Neuronal stem cell (in vitro differentiated cells): ENCODE results near the gene SYK.

Experiments
- DNase-seq: peaks from one replicate; pipeline ENCODE4 v3.0.0-alpha.2; 2013; ENCODE audit warnings: low spot score
- H2AFZ ChIP-seq: one replicate; pipeline ENCODE4 v1.6.1; 2013; ENCODE audit warnings: mild to moderate bottlenecking, low read length, inconsistent platforms
- H2AK5ac ChIP-seq: 2 replicates; pipeline ENCODE4 v1.6.1; 2013; ENCODE audit warnings: low read depth, mild to moderate bottlenecking, inconsistent platforms, low read length, moderate library complexity, mixed read lengths
- H2BK120ac ChIP-seq: 2 replicates; pipeline ENCODE4 v1.6.1; 2013; ENCODE audit warnings: low read depth, mild to moderate bottlenecking, inconsistent platforms, low read length, moderate library complexity, mixed read lengths
- H2BK12ac ChIP-seq: one replicate; pipeline ENCODE4 v1.6.1; 2013; ENCODE audit warnings: low read length, inconsistent platforms
- H2BK15ac ChIP-seq: 2 replicates; pipeline ENCODE4 v1.6.1; 2013; ENCODE audit warnings: mild to moderate bottlenecking, low read length, inconsistent platforms, mixed read lengths
- H2BK5ac ChIP-seq: one replicate; pipeline ENCODE4 v1.6.1; 2013; ENCODE audit warnings: inconsistent platforms, mild to moderate bottlenecking, low read length, moderate library complexity
- H3K14ac ChIP-seq: one replicate; pipeline ENCODE4 v1.6.1; 2013; ENCODE audit warnings: low read length, inconsistent platforms
- H3K18ac ChIP-seq: 2 replicates; pipeline ENCODE4 v1.6.1; 2013; ENCODE audit warnings: low read length, inconsistent platforms
- H3K23ac ChIP-seq: 2 replicates; pipeline ENCODE4 v1.6.1; 2013; ENCODE audit warnings: low read depth, mild to moderate bottlenecking, mixed read lengths, low read length, inconsistent platforms; ENCODE audit not compliant: poor library complexity
- H3K27ac ChIP-seq: replicated peaks from 3 replicates; pipeline ENCODE4 v1.5.1; 2013; ENCODE audit warnings: low read length, inconsistent platforms
- H3K27me3 ChIP-seq, 3 experiments: 2 replicates each; pipeline ENCODE4 v1.6.1; 2013; ENCODE audit warnings: low read length in 3 of 3, mild to moderate bottlenecking in 2 of 3, inconsistent platforms in 1 of 3, low read depth in 1 of 3, mixed read lengths in 1 of 3, moderate library complexity in 1 of 3; ENCODE audit not compliant: control insufficient read depth in 3 of 3, insufficient read depth in 3 of 3
- H3K36me3 ChIP-seq, 2 donors: replicated peaks in 1 of 2; 2 replicates each; pipeline ENCODE4 v1.6.1; 2013; ENCODE audit warnings: low read length in 2 of 2; ENCODE audit not compliant: control insufficient read depth in 2 of 2, insufficient read depth in 2 of 2
- H3K4ac ChIP-seq: 2 replicates; pipeline ENCODE4 v1.6.1; 2013; ENCODE audit warnings: inconsistent platforms, mild to moderate bottlenecking, low read length, moderate library complexity
- H3K4me1 ChIP-seq, 2 donors: 1 replicate in 1 of 2; 2 replicates in 1 of 2; pipeline ENCODE4 v1.6.1; 2013; ENCODE audit warnings: low read length in 2 of 2, low read depth in 1 of 2; ENCODE audit not compliant: control insufficient read depth in 2 of 2, insufficient read depth in 1 of 2
- H3K4me2 ChIP-seq: one replicate; pipeline ENCODE4 v1.6.1; 2013; ENCODE audit warnings: mild to moderate bottlenecking, low read length, inconsistent platforms; ENCODE audit not compliant: insufficient read depth, poor library complexity, severe bottlenecking
- H3K4me3 ChIP-seq, 2 donors: 2 replicates each; pipeline ENCODE4 v1.5.1; 2013; ENCODE audit warnings: low read length in 2 of 2, mild to moderate bottlenecking in 2 of 2, inconsistent platforms in 1 of 2, moderate library complexity in 1 of 2
- H3K79me1 ChIP-seq: one replicate; pipeline ENCODE4 v1.6.1; 2013; ENCODE audit warnings: low read depth, mild to moderate bottlenecking, inconsistent platforms, low read length, moderate library complexity
- H3K9ac ChIP-seq: one replicate; pipeline ENCODE4 v1.6.1; 2013; ENCODE audit warnings: mild to moderate bottlenecking, low read depth, low read length, inconsistent platforms; ENCODE audit not compliant: poor library complexity
- H3K9me3 ChIP-seq, 2 donors: replicated peaks in 1 of 2; 2 replicates each; pipeline versions ENCODE3 to v1.6.1; 2013; ENCODE audit warnings: low read length in 2 of 2, mild to moderate bottlenecking in 2 of 2, inconsistent platforms in 1 of 2, low read depth in 1 of 2, mixed read lengths in 1 of 2, moderate library complexity in 1 of 2; ENCODE audit not compliant: control insufficient read depth in 2 of 2, insufficient read depth in 1 of 2
- H4K8ac ChIP-seq: one replicate; pipeline ENCODE4 v1.6.1; 2013; ENCODE audit warnings: low read depth, mild to moderate bottlenecking, inconsistent platforms, low read length, moderate library complexity
- H4K91ac ChIP-seq: one replicate; pipeline ENCODE4 v1.6.1; 2013; ENCODE audit warnings: low read length, low read depth, mild to moderate bottlenecking, inconsistent platforms; ENCODE audit not compliant: poor library complexity
- WGBS, 2 donors: extraction: QIAGEN DNeasy Blood & Tissue Kit; methylation state at CpG; one replicate each; pipeline ENCODE4 v1.1.7; 2013; ENCODE audit warnings: missing lambda C conversion rate in 2 of 2, mixed read lengths in 1 of 2; ENCODE audit not compliant: insufficient read length in 2 of 2, insufficient replicate concordance in 1 of 2; ENCODE audit errors: extremely low coverage in 2 of 2; 5-methylcytosine and 5-hydroxymethylcytosine counted together

SYK gene

GRCh38 chr9:90843525-90843924, 41.9 kb downstream of the SYK start:
- peaks cover 0 to 4% of the 10 kb centered on the region in 2 donors for H3K36me3 ChIP-seq
- H3K9me3 ChIP-seq: peaks cover 0 to 15% of the 10 kb centered on the region in 2 donors
- no peak overlapping the region for H3K27ac ChIP-seq
- H3K18ac ChIP-seq: peak overlapping the region; percentile 58
- no peak overlapping the region for H2BK15ac ChIP-seq
- no peak overlapping the region for H4K91ac ChIP-seq
- peaks cover 3% of the 10 kb centered on the region for H3K79me1 ChIP-seq
- no peak for DNase-seq
- H2BK5ac ChIP-seq: no peak overlapping the region
- no peak overlapping the region for H2BK120ac ChIP-seq
- H2AFZ ChIP-seq: no peak overlapping the region
- H3K27me3 ChIP-seq: peaks cover 0 to 16% (median 2%) of the 10 kb centered on the region in 3 experiments
- no peak overlapping the region for H3K9ac ChIP-seq
- no peak overlapping the region for H3K4ac ChIP-seq
- H3K4me1 ChIP-seq: peaks cover 0 to 8% of the 10 kb centered on the region in 2 donors
- no peak overlapping the region for H4K8ac ChIP-seq
- WGBS, 2 donors: no CpG with 5 or more reads among the region's 6 CpGs
- H3K23ac ChIP-seq: no peak overlapping the region
- H2AK5ac ChIP-seq: peak overlapping the region; percentile 61
- no peak overlapping the region for H2BK12ac ChIP-seq
- H3K4me3 ChIP-seq: no peak overlapping the region
- H3K4me2 ChIP-seq: no peak overlapping the region
- no peak overlapping the region for H3K14ac ChIP-seq

- Histone ChIP-seq H2BK5ac (no peak overlapping the region), H4K91ac (no peak overlapping the region), H2BK12ac (no peak overlapping the region), H3K27ac (no peak overlapping the region), H3K4me1 (peaks cover 0 to 8% of the 10 kb centered on the region in 2 donors), H3K18ac (peak overlapping the region; percentile 58), H2AK5ac (peak overlapping the region; percentile 61), H2AFZ (no peak overlapping the region), H3K4me2 (no peak overlapping the region), H3K4me3 (no peak overlapping the region), H2BK15ac (no peak overlapping the region), H4K8ac (no peak overlapping the region), H3K27me3 (peaks cover 0 to 16% (median 2%) of the 10 kb centered on the region in 3 experiments), H2BK120ac (no peak overlapping the region), H3K79me1 (peaks cover 3% of the 10 kb centered on the region), H3K9ac (no peak overlapping the region), H3K36me3 (peaks cover 0 to 4% of the 10 kb centered on the region in 2 donors), H3K9me3 (peaks cover 0 to 15% of the 10 kb centered on the region in 2 donors), H3K14ac (no peak overlapping the region), H3K4ac (no peak overlapping the region), H3K23ac (no peak overlapping the region)
- DNase-seq: no peak
Measured at GRCh38 chr9:90844326-90844725, 42.7 kb downstream of the SYK start.

- H4K8ac ChIP-seq: no peak overlapping the region
- H3K9me3 ChIP-seq: peaks cover 0 to 7% of the 10 kb centered on the region in 2 donors
- no peak overlapping the region for H3K27ac ChIP-seq
- H3K14ac ChIP-seq: no peak overlapping the region
- H3K27me3 ChIP-seq: peaks cover 0 to 6% (median 2%) of the 10 kb centered on the region in 3 experiments
- no peak overlapping the region for H3K23ac ChIP-seq
- H2AK5ac ChIP-seq: no peak overlapping the region
- no peak overlapping the region for H3K4ac ChIP-seq
- H3K18ac ChIP-seq: no peak overlapping the region
- WGBS, 2 donors: no CpG with 5 or more reads among the region's 6 CpGs
- H3K4me3 ChIP-seq: no peak overlapping the region
- H2BK12ac ChIP-seq: no peak overlapping the region
- H2AFZ ChIP-seq: no peak overlapping the region
- no peak overlapping the region for H3K9ac ChIP-seq
- H2BK15ac ChIP-seq: no peak overlapping the region
- peaks cover 3% of the 10 kb centered on the region for H3K79me1 ChIP-seq
- H3K4me2 ChIP-seq: no peak overlapping the region
- no peak overlapping the region for H4K91ac ChIP-seq
- no peak overlapping the region for H2BK120ac ChIP-seq
- no peak for DNase-seq
- peaks cover 0 to under 1% of the 10 kb centered on the region in 2 donors for H3K36me3 ChIP-seq
- peaks cover 0 to under 1% of the 10 kb centered on the region in 2 donors for H3K4me1 ChIP-seq
- H2BK5ac ChIP-seq: no peak overlapping the region
Measured at GRCh38 chr9:90846770-90847419, 45.3 kb downstream of the SYK start.

GRCh38 chr9:90847971-90848370, 46.4 kb downstream of the SYK start:
- Histone ChIP-seq H3K23ac (no peak overlapping the region), H3K4me1 (no peaks in the 10 kb centered on the region), H4K91ac (no peak overlapping the region), H2BK120ac (no peak overlapping the region), H3K79me1 (no peaks in the 10 kb centered on the region), H2BK15ac (no peak overlapping the region), H3K27me3 (peaks cover 0 to 2% (median 0%) of the 10 kb centered on the region in 3 experiments), H3K14ac (no peak overlapping the region), H3K9me3 (no peaks in the 10 kb centered on the region), H3K9ac (no peak overlapping the region), H3K18ac (no peak overlapping the region), H2BK12ac (no peak overlapping the region), H3K36me3 (no peaks in the 10 kb centered on the region), H3K27ac (no peak overlapping the region), H2AK5ac (no peak overlapping the region), H3K4me2 (no peak overlapping the region), H2BK5ac (no peak overlapping the region), H2AFZ (no peak overlapping the region), H3K4me3 (no peak overlapping the region), H3K4ac (no peak overlapping the region), H4K8ac (no peak overlapping the region)
- no peak for DNase-seq
- no CpG with 5 or more reads among the region's 5 CpGs for WGBS, 2 donors
